Measurements from ENCODE around the gene NUDT4. TPM values are rescaled to one million over a fixed set of nuclear protein-coding genes. Genes with fewer than 3 reads are reported as not detected.

The NUDT4 gene
- total and polyA plus RNA-seq, 2 of the 8 experiments (the other 6 are each of a cell fraction or from before 2014, with no cell fraction given) = 17.3 to 71.7 TPM

GRCh38 chr12:93453633-93454032 lies 75.9 kb downstream of the NUDT4 start:
- FAIRE-seq = no peak
- H4K91ac ChIP-seq (replicated peaks; ENCODE audit: insufficient read length, low read length) = no peak overlapping the region
- H3K14ac ChIP-seq (ENCODE audit: insufficient read length) = no peak overlapping the region
- TF ChIP-seq KDM4A (IDR thresholded peaks at IDR 0.05; ENCODE audit: low read depth, low read length, severe bottlenecking) (no peak), KDM5A (IDR thresholded peaks at IDR 0.05; ENCODE audit: low read length) (no peak), NRF1 (IDR thresholded peaks at IDR 0.05; ENCODE audit: low read depth, low read length) (no peak), POLR2A (IDR thresholded peaks at IDR 0.05; ENCODE audit: control extremely low read depth in 1 of 2, low read depth in 2 of 2, low read length in 2 of 2) (no peak)
- H3K4ac ChIP-seq (replicated peaks; ENCODE audit: insufficient read length, low read depth, low read length) = no peak overlapping the region
- no peaks in the 10 kb centered on the region for H3K4me1 ChIP-seq (replicated peaks in 1 of 4; ENCODE audit: control insufficient read depth in 3 of 4, insufficient read depth in 4 of 4, low read length in 3 of 4)
- H2BK20ac ChIP-seq (ENCODE audit: low read length) = no peak overlapping the region
- H2BK15ac ChIP-seq (ENCODE audit: low read length) = no peak overlapping the region
- H2BK5ac ChIP-seq (ENCODE audit: low read depth, low read length) = no peak overlapping the region
- H4K20me1 ChIP-seq (replicated peaks in 1 of 2; ENCODE audit: control insufficient read depth in 1 of 2, insufficient read depth in 2 of 2, low read length in 2 of 2) = peaks cover 0 to 2% of the 10 kb centered on the region in 2 experiments
- H2BK120ac ChIP-seq (replicated peaks; ENCODE audit: low read depth, low read length) = no peak overlapping the region
- no peaks in the 10 kb centered on the region; the same call in 1 of the 2 replicates for H3K23me2 ChIP-seq (ENCODE audit: low read depth, low read length)
- CTCF ChIA-PET (ENCODE audit: partially characterized antibody) = interaction anchor here (1.2 to 1.3 kb wide), 2 partner anchors 18 to 116 kb away, joined by 3 read pairs; no protein-coding TSS in a partner anchor
- no peak overlapping the region for H3K18ac ChIP-seq (ENCODE audit: extremely low read depth, low read length)
- 90% methylated on average over 5 of the region's 5 CpGs; no CpG with 5 or more reads in 1 of the 2 experiments for WGBS, 2 experiments (ENCODE audit: extremely low coverage in 1 of 2, insufficient coverage in 1 of 2, insufficient read length in 1 of 2, insufficient replicate concordance in 2 of 2, low coverage in 1 of 2, low lambda C conversion rate in 2 of 2, missing lambda C conversion rate in 1 of 2)
- no peak for DNase-seq (ENCODE audit: low read depth in 1 of 2, low spot score in 2 of 2)
- no peaks in the 10 kb centered on the region for H3K27me3 ChIP-seq (replicated peaks in 1 of 4; ENCODE audit: control insufficient read depth in 3 of 4, extremely low read depth in 1 of 4, insufficient read depth in 3 of 4, low read length in 3 of 4)
- no peak overlapping the region for H2BK12ac ChIP-seq (ENCODE audit: low read depth, low read length)
- H3K4me2 ChIP-seq (ENCODE audit: insufficient read depth in 1 of 2, low read depth in 2 of 2, low read length in 2 of 2) = no peak overlapping the region
- no peaks in the 10 kb centered on the region for H3K36me3 ChIP-seq (ENCODE audit: control insufficient read depth in 2 of 4, insufficient read depth in 4 of 4, low read length in 3 of 4)
- H4K8ac ChIP-seq (ENCODE audit: extremely low read depth, insufficient read depth, low read length) = peak overlapping the region; percentile 65; the same call in 1 of the 2 replicates
- no peak overlapping the region for H3K9ac ChIP-seq (replicated peaks in 1 of 4; ENCODE audit: extremely low read depth in 1 of 4, low read depth in 3 of 4, low read length in 3 of 4)
- no peak overlapping the region for H3K27ac ChIP-seq (ENCODE audit: low read depth, low read length)
- POLR2A ChIA-PET (ENCODE audit: partially characterized antibody) = interaction anchor here (0.7 to 1.3 kb wide), 3 partner anchors 10 to 14 kb away, joined by 3 to 6 read pairs (median 3); partner anchors contain the start of genes MRPL42 and UBE2N
- H3K4me3 ChIP-seq (ENCODE audit: extremely low read depth in 1 of 4, insufficient read depth in 2 of 4, low read depth in 3 of 4, low read length in 4 of 4) = no peak overlapping the region
- H2AK5ac ChIP-seq (ENCODE audit: low read depth, low read length) = no peak overlapping the region
- H3K9me3 ChIP-seq (ENCODE audit: insufficient read depth in 2 of 2, low read depth in 1 of 2, low read length in 1 of 2) = no peaks in the 10 kb centered on the region
- H3K23ac ChIP-seq (ENCODE audit: insufficient read length) = no peak overlapping the region
- no peak overlapping the region for H2AFZ ChIP-seq (ENCODE audit: low read length)
- no peak overlapping the region for H3K56ac ChIP-seq (replicated peaks; ENCODE audit: insufficient read length, low read depth, low read length)
- H3K79me2 ChIP-seq (ENCODE audit: control insufficient read depth in 1 of 2, insufficient read depth in 2 of 2, low read length in 2 of 2) = no peaks in the 10 kb centered on the region
- no peak overlapping the region for H4K5ac ChIP-seq (ENCODE audit: insufficient read length, low read depth, low read length)
- no peaks in the 10 kb centered on the region for H3K79me1 ChIP-seq (ENCODE audit: low read depth, low read length)

All from H1 (cell line).